Measurements from ENCODE around the gene COX20. TPM values are rescaled to one million over a fixed set of nuclear protein-coding genes. Genes with fewer than 3 reads are reported as not detected.

Gene COX20
- polyA plus RNA-seq, 2 of the 4 experiments (the other 2 are of a cell fraction) = 65.4 to 74.6 TPM

DNA sequence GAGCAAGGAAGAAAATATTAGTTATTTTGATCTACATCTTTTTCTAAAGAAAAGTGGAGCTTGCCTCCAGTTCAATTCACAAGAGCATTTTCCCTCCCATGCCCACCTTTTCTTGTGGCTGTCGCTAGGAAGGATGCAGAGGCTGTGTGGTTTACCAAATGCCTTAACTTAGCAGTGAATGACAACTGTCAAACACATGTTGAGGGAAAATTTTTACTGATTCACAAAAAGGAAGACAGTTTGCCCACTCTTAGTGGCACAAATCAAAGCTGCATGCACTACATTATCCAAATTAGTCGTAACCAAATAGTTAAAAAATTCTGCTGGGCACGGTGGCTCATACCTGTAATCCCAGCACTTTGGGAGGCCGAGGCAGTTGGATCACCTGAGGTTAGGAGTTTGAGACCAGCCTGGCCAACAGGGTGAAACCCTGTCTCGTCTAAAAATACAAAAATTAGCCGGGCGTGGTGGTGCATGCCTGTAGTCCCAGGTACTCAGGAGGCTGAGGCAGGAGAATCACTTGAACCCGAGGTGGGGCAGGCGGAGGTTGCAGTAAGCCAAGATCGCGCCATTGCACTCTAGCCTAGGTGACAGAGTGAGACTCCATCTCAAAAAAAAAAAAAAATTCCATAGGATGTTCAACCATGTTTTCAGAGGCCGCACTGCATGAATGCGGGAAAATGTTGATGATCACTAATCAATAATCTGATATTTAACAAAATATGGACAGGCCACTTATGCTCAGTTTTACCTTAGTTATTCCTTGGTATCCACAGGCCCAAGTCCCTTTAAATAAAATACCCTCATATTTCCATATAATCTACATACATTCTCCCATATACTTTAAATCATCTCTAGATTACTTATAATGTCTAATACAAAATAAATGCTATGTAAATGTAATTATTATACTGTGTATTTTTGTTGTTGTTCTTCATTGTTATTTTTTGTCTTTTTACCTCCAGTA lies 9.0 kb downstream of the COX20 start:
- POLR2A ChIA-PET = no interaction called here
- TF ChIP-seq KDM1A (IDR thresholded peaks at IDR 0.05; ENCODE audit: low read depth) = no peak
- no peak for TF ChIP-seq TP53 (CRISPR knock-in tag; IDR thresholded peaks at IDR 0.05)
- TF ChIP-seq ZC3H11A (IDR thresholded peaks at IDR 0.05) = no peak
- no peak for TF ChIP-seq PHF8 (IDR thresholded peaks at IDR 0.05; ENCODE audit: borderline replicate concordance, low read depth)
- TF ChIP-seq, protein P1, sequence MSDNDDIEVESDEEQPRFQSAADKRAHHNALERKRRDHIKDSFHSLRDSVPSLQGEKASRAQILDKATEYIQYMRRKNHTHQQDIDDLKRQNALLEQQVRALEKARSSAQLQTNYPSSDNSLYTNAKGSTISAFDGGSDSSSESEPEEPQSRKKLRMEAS (IDR thresholded peaks at IDR 0.05) = no peak
- TF ChIP-seq CBX8 (IDR thresholded peaks at IDR 0.05) = no peak
- TF ChIP-seq JUN (IDR thresholded peaks at IDR 0.05) = no peak
- TF ChIP-seq MYC (IDR thresholded peaks at IDR 0.05; ENCODE audit: borderline replicate concordance, low read length) = no peak
- no peak for TF ChIP-seq CBX2 (IDR thresholded peaks at IDR 0.05; ENCODE audit: borderline replicate concordance, low read depth)
- TF ChIP-seq, protein P2, sequence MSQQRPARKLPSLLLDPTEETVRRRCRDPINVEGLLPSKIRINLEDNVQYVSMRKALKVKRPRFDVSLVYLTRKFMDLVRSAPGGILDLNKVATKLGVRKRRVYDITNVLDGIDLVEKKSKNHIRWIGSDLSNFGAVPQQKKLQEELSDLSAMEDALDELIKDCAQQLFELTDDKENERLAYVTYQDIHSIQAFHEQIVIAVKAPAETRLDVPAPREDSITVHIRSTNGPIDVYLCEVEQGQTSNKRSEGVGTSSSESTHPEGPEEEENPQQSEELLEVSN (IDR thresholded peaks at IDR 0.05; ENCODE audit: borderline replicate concordance, low read depth) = no peak
- TF ChIP-seq, protein P3, sequence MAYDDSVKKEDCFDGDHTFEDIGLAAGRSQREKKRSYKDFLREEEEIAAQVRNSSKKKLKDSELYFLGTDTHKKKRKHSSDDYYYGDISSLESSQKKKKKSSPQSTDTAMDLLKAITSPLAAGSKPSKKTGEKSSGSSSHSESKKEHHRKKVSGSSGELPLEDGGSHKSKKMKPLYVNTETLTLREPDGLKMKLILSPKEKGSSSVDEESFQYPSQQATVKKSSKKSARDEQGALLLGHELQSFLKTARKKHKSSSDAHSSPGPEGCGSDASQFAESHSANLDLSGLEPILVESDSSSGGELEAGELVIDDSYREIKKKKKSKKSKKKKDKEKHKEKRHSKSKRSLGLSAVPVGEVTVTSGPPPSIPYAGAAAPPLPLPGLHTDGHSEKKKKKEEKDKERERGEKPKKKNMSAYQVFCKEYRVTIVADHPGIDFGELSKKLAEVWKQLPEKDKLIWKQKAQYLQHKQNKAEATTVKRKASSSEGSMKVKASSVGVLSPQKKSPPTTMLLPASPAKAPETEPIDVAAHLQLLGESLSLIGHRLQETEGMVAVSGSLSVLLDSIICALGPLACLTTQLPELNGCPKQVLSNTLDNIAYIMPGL (CRISPR knock-in tag; IDR thresholded peaks at IDR 0.05; ENCODE audit: borderline replicate concordance) = no peak
- TF ChIP-seq, protein P4, sequence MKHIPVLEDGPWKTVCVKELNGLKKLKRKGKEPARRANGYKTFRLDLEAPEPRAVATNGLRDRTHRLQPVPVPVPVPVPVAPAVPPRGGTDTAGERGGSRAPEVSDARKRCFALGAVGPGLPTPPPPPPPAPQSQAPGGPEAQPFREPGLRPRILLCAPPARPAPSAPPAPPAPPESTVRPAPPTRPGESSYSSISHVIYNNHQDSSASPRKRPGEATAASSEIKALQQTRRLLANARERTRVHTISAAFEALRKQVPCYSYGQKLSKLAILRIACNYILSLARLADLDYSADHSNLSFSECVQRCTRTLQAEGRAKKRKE (CRISPR knock-in tag; IDR thresholded peaks at IDR 0.05; ENCODE audit: low read depth) = no peak
- TF ChIP-seq RAD21 (conservative IDR thresholded peaks at IDR 0.05 in 1 of 2, IDR thresholded peaks at IDR 0.05 in 1 of 2) = no peak
- no peak for TF ChIP-seq ZNF302 (CRISPR knock-in tag; IDR thresholded peaks at IDR 0.05)
- no peak for TF ChIP-seq RARB (CRISPR knock-in tag; IDR thresholded peaks at IDR 0.05)
- TF ChIP-seq ZFP36 (IDR thresholded peaks at IDR 0.05; ENCODE audit: borderline replicate concordance, partially characterized antibody) = no peak
- TF ChIP-seq, protein P5, sequence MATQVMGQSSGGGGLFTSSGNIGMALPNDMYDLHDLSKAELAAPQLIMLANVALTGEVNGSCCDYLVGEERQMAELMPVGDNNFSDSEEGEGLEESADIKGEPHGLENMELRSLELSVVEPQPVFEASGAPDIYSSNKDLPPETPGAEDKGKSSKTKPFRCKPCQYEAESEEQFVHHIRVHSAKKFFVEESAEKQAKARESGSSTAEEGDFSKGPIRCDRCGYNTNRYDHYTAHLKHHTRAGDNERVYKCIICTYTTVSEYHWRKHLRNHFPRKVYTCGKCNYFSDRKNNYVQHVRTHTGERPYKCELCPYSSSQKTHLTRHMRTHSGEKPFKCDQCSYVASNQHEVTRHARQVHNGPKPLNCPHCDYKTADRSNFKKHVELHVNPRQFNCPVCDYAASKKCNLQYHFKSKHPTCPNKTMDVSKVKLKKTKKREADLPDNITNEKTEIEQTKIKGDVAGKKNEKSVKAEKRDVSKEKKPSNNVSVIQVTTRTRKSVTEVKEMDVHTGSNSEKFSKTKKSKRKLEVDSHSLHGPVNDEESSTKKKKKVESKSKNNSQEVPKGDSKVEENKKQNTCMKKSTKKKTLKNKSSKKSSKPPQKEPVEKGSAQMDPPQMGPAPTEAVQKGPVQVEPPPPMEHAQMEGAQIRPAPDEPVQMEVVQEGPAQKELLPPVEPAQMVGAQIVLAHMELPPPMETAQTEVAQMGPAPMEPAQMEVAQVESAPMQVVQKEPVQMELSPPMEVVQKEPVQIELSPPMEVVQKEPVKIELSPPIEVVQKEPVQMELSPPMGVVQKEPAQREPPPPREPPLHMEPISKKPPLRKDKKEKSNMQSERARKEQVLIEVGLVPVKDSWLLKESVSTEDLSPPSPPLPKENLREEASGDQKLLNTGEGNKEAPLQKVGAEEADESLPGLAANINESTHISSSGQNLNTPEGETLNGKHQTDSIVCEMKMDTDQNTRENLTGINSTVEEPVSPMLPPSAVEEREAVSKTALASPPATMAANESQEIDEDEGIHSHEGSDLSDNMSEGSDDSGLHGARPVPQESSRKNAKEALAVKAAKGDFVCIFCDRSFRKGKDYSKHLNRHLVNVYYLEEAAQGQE (IDR thresholded peaks at IDR 0.05) = no peak
- no peak for TF ChIP-seq JUNB (IDR thresholded peaks at IDR 0.05)
- Histone ChIP-seq H3K4me1 (peaks cover 39% of the 10 kb centered on the region; the same call in 2 of the 3 replicates), H3K4me2 (no peak overlapping the region), H3K27ac (no peak overlapping the region), H3K9me3 (no peaks in the 10 kb centered on the region), H3K4me3 (no peak overlapping the region)
- 90% methylated on average over 13 of the region's 13 CpGs for WGBS (ENCODE audit: missing lambda C conversion rate)
- no peak for DNase-seq (ENCODE audit: low read depth in 1 of 2, low spot score in 1 of 2)
- no peak for FAIRE-seq
- CTCF ChIA-PET = interaction anchor here (1.4 kb wide), 1 partner anchor 198 kb away, joined by 4 read pairs; no protein-coding TSS in a partner anchor
- ATAC-seq = no peak

Data from A549 (cell line).